ENCODE data around the gene PLD1. TPM values are rescaled to one million over a fixed set of nuclear protein-coding genes. Genes with fewer than 3 reads are reported as not detected.

Gene PLD1
- total and polyA plus RNA-seq, 5 donors from 2014 or later, result 1.2 to 8.8 (median 3.6) TPM; not detected in 1

DNA sequence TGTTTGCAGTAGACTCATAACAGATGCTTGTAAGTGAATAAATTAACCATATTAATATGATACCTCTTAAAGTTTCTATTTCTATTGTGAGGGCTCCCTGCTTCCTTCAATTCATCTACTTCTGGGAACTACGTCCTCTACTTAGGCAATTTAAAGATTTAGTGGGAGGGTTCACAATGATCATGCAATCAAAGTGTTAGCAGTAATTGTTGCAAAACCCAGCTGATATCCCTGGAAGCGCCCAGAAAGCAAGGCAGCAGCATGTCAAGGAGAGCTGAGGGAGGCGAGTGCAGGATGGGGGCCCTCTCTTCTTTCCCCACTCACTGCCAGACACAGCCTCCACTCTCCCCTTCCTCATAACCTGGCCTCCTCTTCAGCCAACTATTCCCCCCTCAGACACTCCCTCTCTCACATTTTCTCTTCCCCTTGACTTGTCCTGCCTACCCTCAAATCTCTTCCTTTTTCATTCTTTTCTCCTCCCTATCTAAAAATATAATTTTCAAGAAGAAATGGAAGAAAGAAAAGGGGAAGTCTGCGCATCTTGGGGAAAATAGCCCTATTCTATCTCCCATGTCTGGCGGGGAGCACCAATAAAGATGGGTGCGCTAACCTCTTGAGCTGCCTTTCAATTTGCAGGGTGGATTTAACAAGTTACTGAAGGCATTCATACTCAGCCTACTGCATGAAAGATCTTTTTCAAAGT, 39.5 kb upstream of the PLD1 start:
- no peak overlapping the region for H3K27ac Mint-ChIP-seq
- H3K4me3 Mint-ChIP-seq, result no peak overlapping the region
- DNase-seq, result no peak

DNA sequence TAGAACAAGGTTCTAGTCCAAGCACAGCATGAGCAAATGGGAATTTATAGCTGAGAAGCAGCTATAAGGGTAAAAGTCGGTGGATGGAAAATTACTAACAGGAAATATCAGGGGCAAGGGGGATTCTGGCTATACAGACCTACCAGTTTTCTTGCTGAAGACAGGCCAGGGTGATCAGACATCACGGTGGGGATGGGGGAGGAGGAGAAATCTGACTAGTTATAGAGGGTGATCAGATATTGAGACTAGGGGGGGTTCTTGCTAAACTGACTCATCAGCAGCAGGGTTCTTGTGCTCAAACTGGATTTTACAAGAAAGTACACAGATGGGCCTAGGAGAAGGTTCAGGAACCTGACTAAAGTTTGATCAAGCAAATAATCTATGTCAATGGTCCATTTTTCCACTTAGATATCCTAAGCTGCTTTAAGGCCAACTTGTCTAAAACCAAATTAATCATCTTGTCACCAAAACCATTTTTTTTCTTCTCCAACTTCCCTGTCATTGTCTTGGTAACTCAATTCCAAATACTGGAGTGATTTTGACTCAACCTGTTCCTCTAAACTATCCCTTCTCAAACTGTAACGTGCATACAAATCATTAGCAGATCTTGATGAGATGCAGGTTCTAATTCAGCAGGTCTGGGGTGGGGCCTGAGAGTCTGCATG, 37.4 kb upstream of the PLD1 start:
- no peaks in the 10 kb centered on the region for H3K9me3 ChIP-seq (ENCODE audit: control insufficient read depth in 2 of 2, low read length in 2 of 2)
- DNase-seq, result no peak
- peaks cover 0 to 4% (median 0%) of the 10 kb centered on the region in 7 donors for H3K9me3 Mint-ChIP-seq
- H3K27ac ChIP-seq (ENCODE audit: insufficient read depth, low read length, poor library complexity, severe bottlenecking), result no peak overlapping the region
- no peaks in the 10 kb centered on the region for H3K27me3 Mint-ChIP-seq
- H3K4me1 Mint-ChIP-seq, result peaks cover 0 to 16% (median 12%) of the 10 kb centered on the region in 4 donors
- H3K36me3 ChIP-seq (ENCODE audit: control insufficient read depth, insufficient read depth, low read length), result no peaks in the 10 kb centered on the region
- H3K4me3 ChIP-seq (ENCODE audit: low read depth, low read length), result no peak overlapping the region
- no peak for ATAC-seq (ENCODE audit: low read depth in 2 of 2)
- peaks cover 2% of the 10 kb centered on the region for H3K27me3 ChIP-seq (ENCODE audit: control insufficient read depth, insufficient read depth, low read length)
- no peaks in the 10 kb centered on the region for H3K36me3 Mint-ChIP-seq
- H3K4me1 ChIP-seq (ENCODE audit: control insufficient read depth, insufficient read depth, low read length, poor library complexity, severe bottlenecking), result no peaks in the 10 kb centered on the region
- H3K27ac Mint-ChIP-seq, result peak overlapping the region in 1 of 3 donors; percentile 70
- H3K4me3 Mint-ChIP-seq, result no peak overlapping the region

More for the DNA sequence above, 39.5 kb upstream of the PLD1 start:
- no peak overlapping the region for H3K4me3 ChIP-seq (ENCODE audit: low read depth, low read length)
- peaks cover 4% of the 10 kb centered on the region for H3K27me3 Mint-ChIP-seq
- peaks cover 7% of the 10 kb centered on the region for H3K27me3 ChIP-seq (ENCODE audit: control insufficient read depth, insufficient read depth, low read length)
- H3K36me3 ChIP-seq (ENCODE audit: control insufficient read depth, insufficient read depth, low read length), result no peaks in the 10 kb centered on the region
- H3K9me3 Mint-ChIP-seq, result peaks cover 3 to 16% (median 7%) of the 10 kb centered on the region in 7 donors
- no peaks in the 10 kb centered on the region for H3K36me3 Mint-ChIP-seq
- H3K27ac ChIP-seq (ENCODE audit: insufficient read depth, low read length, poor library complexity, severe bottlenecking), result no peak overlapping the region
- H3K9me3 ChIP-seq (ENCODE audit: control insufficient read depth in 2 of 2, low read length in 2 of 2), result peaks cover 7 to 12% of the 10 kb centered on the region in 2 experiments
- no peaks in the 10 kb centered on the region for H3K4me1 ChIP-seq (ENCODE audit: control insufficient read depth, insufficient read depth, low read length, poor library complexity, severe bottlenecking)
- no peak for ATAC-seq (ENCODE audit: low read depth in 2 of 2)
- peaks cover 0 to 16% (median 12%) of the 10 kb centered on the region in 4 donors for H3K4me1 Mint-ChIP-seq

- Histone ChIP-seq H3K4me3 (ENCODE audit: low read depth, low read length) (no peak overlapping the region), H3K4me1 (ENCODE audit: control insufficient read depth, insufficient read depth, low read length, poor library complexity, severe bottlenecking) (no peaks in the 10 kb centered on the region), H3K27ac (ENCODE audit: insufficient read depth, low read length, poor library complexity, severe bottlenecking) (no peak overlapping the region), H3K9me3 (ENCODE audit: control insufficient read depth in 2 of 2, low read length in 2 of 2) (no peaks in the 10 kb centered on the region), H3K36me3 (ENCODE audit: control insufficient read depth, insufficient read depth, low read length) (no peaks in the 10 kb centered on the region), H3K27me3 (ENCODE audit: control insufficient read depth, insufficient read depth, low read length) (peaks cover 2% of the 10 kb centered on the region)
- Mint-ChIP-seq H3K36me3 (no peaks in the 10 kb centered on the region), H3K27ac (peak overlapping the region in 1 of 3 donors; percentile 70), H3K27me3 (no peaks in the 10 kb centered on the region), H3K9me3 (peaks cover 0 to 1% (median 0%) of the 10 kb centered on the region in 7 donors), H3K4me1 (peaks cover 0 to 16% (median 12%) of the 10 kb centered on the region in 4 donors), H3K4me3 (no peak overlapping the region)
- DNase-seq (no peak), ATAC-seq (ENCODE audit: low read depth in 2 of 2) (no peak)
Measured at GRCh38 chr3:171847133-171847532, 36.9 kb upstream of the PLD1 start.

GRCh38 chr3:171846597-171846996, 36.3 kb upstream of the PLD1 start:
- Histone ChIP-seq H3K9me3 (ENCODE audit: control insufficient read depth in 2 of 2, low read length in 2 of 2) (no peaks in the 10 kb centered on the region), H3K27me3 (ENCODE audit: control insufficient read depth, insufficient read depth, low read length) (peaks cover 2% of the 10 kb centered on the region), H3K4me3 (ENCODE audit: low read depth, low read length) (no peak overlapping the region), H3K4me1 (ENCODE audit: control insufficient read depth, insufficient read depth, low read length, poor library complexity, severe bottlenecking) (no peaks in the 10 kb centered on the region), H3K27ac (ENCODE audit: insufficient read depth, low read length, poor library complexity, severe bottlenecking) (no peak overlapping the region), H3K36me3 (ENCODE audit: control insufficient read depth, insufficient read depth, low read length) (no peaks in the 10 kb centered on the region)
- peak; percentile 20 to 59 for ATAC-seq (ENCODE audit: low read depth in 2 of 2)
- Mint-ChIP-seq H3K36me3 (no peaks in the 10 kb centered on the region), H3K27me3 (no peaks in the 10 kb centered on the region), H3K9me3 (peaks cover 0 to 1% (median 0%) of the 10 kb centered on the region in 7 donors), H3K4me3 (no peak overlapping the region), H3K27ac (no peak overlapping the region), H3K4me1 (peaks cover 1 to 16% (median 12%) of the 10 kb centered on the region in 4 donors)
- peak in 2 of 3 donors; percentile 10 to 88 for DNase-seq

GRCh38 chr3:171845481-171846284, 35.4 kb upstream of the PLD1 start:
- no peak for DNase-seq
- H3K36me3 ChIP-seq (ENCODE audit: control insufficient read depth, insufficient read depth, low read length), result no peaks in the 10 kb centered on the region
- Mint-ChIP-seq H3K4me1 (peaks cover 3 to 16% (median 12%) of the 10 kb centered on the region in 4 donors), H3K27me3 (no peaks in the 10 kb centered on the region), H3K27ac (peak overlapping the region in 1 of 3 donors; percentile 34), H3K4me3 (no peak overlapping the region), H3K9me3 (peaks cover 0 to 1% (median 0%) of the 10 kb centered on the region in 7 donors), H3K36me3 (no peaks in the 10 kb centered on the region)
- H3K27me3 ChIP-seq (ENCODE audit: control insufficient read depth, insufficient read depth, low read length), result peaks cover 6% of the 10 kb centered on the region
- no peak overlapping the region for H3K27ac ChIP-seq (ENCODE audit: insufficient read depth, low read length, poor library complexity, severe bottlenecking)
- no peak overlapping the region for H3K4me3 ChIP-seq (ENCODE audit: low read depth, low read length)
- no peaks in the 10 kb centered on the region for H3K9me3 ChIP-seq (ENCODE audit: control insufficient read depth in 2 of 2, low read length in 2 of 2)
- no peaks in the 10 kb centered on the region for H3K4me1 ChIP-seq (ENCODE audit: control insufficient read depth, insufficient read depth, low read length, poor library complexity, severe bottlenecking)
- ATAC-seq (ENCODE audit: low read depth in 2 of 2), result no peak

DNA sequence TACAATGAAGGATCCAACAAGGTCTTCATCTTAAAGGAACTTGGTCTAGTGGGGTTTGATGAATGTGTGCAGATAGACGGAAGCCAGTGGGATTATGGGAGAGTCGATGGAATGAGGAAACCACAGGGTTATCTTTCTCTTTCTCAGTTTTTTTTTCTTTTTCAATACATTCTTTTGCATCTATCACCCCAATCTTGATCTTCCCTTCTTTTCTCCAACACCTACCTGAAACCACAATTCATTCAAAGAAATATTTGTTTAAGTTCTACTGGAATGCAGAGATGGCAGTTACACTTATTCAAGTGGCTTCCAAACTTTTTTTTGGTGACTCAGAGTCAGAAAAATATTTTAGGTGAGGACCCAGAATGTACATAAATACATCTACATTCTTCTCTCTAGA, 34.6 kb upstream of the PLD1 start:
- H3K4me1 ChIP-seq (ENCODE audit: control insufficient read depth, insufficient read depth, low read length, poor library complexity, severe bottlenecking), result no peaks in the 10 kb centered on the region
- Mint-ChIP-seq H3K36me3 (no peaks in the 10 kb centered on the region), H3K27ac (no peak overlapping the region), H3K4me3 (no peak overlapping the region), H3K9me3 (peaks cover 0 to 1% (median 0%) of the 10 kb centered on the region in 7 donors), H3K27me3 (peaks cover 3% of the 10 kb centered on the region), H3K4me1 (peaks cover 3 to 16% (median 12%) of the 10 kb centered on the region in 4 donors)
- no peak overlapping the region for H3K4me3 ChIP-seq (ENCODE audit: low read depth, low read length)
- H3K27ac ChIP-seq (ENCODE audit: insufficient read depth, low read length, poor library complexity, severe bottlenecking), result no peak overlapping the region
- DNase-seq, result no peak
- no peaks in the 10 kb centered on the region for H3K36me3 ChIP-seq (ENCODE audit: control insufficient read depth, insufficient read depth, low read length)
- ATAC-seq (ENCODE audit: low read depth in 2 of 2), result no peak
- peaks cover 10% of the 10 kb centered on the region for H3K27me3 ChIP-seq (ENCODE audit: control insufficient read depth, insufficient read depth, low read length)
- no peaks in the 10 kb centered on the region for H3K9me3 ChIP-seq (ENCODE audit: control insufficient read depth in 2 of 2, low read length in 2 of 2)

- peaks cover 14% of the 10 kb centered on the region for H3K27me3 ChIP-seq (ENCODE audit: control insufficient read depth, insufficient read depth, low read length)
- H3K27ac ChIP-seq (ENCODE audit: insufficient read depth, low read length, poor library complexity, severe bottlenecking), result no peak within 1 kb of the TSS
- H3K36me3 Mint-ChIP-seq, result no peaks in the 10 kb centered on the region
- DNase-seq (no peak), ATAC-seq (ENCODE audit: low read depth in 2 of 2) (no peak)
- H3K36me3 ChIP-seq (ENCODE audit: control insufficient read depth, insufficient read depth, low read length), result no peaks in the 10 kb centered on the region
- H3K27ac Mint-ChIP-seq, result no peak within 1 kb of the TSS
- no peaks in the 10 kb centered on the region for H3K4me1 ChIP-seq (ENCODE audit: control insufficient read depth, insufficient read depth, low read length, poor library complexity, severe bottlenecking)
- H3K4me1 Mint-ChIP-seq, result peaks cover 3 to 16% (median 12%) of the 10 kb centered on the region in 4 donors
- no peak within 1 kb of the TSS for H3K4me3 ChIP-seq (ENCODE audit: low read depth, low read length)
- peaks cover 17% of the 10 kb centered on the region for H3K27me3 Mint-ChIP-seq
- no peak within 1 kb of the TSS for H3K4me3 Mint-ChIP-seq
- no peaks in the 10 kb centered on the region for H3K9me3 ChIP-seq (ENCODE audit: control insufficient read depth in 2 of 2, low read length in 2 of 2)
- H3K9me3 Mint-ChIP-seq, result peaks cover 0 to 1% (median 0%) of the 10 kb centered on the region in 7 donors
Measured at GRCh38 chr3:171842864-171843518, 32.7 kb upstream of the PLD1 start, which contains the start of gene TMEM212. TMEM212 (plus strand) TSS chr3:171843349; CDS start chr3:171843384, 35 bp downstream.
